Activated T-cell treated with anti-CD3 and anti-CD28 coated beads for 4 hours (primary cell): ENCODE results near the gene MAN1A2.

Experiments
- DNase-seq: peaks from one replicate; pipeline ENCODE4 v3.0.0-alpha.2; 2020

MAN1A2 gene

GRCh38 chr1:117561551-117561950 lies 194.3 kb downstream of the MAN1A2 start:
- DNase-seq = no peak

- DNase-seq = no peak
Measured at GRCh38 chr1:117562581-117563491, 195.6 kb downstream of the MAN1A2 start.

GRCh38 chr1:117563492-117563875 lies 196.2 kb downstream of the MAN1A2 start:
- DNase-seq = no peak

GRCh38 chr1:117564227-117565075 lies 197.2 kb downstream of the MAN1A2 start:
- no peak for DNase-seq

- no peak for DNase-seq
Measured at GRCh38 chr1:117565076-117565556, 197.9 kb downstream of the MAN1A2 start.

GRCh38 chr1:117565745-117566455 lies 198.7 kb downstream of the MAN1A2 start:
- DNase-seq = no peak

GRCh38 chr1:117566556-117566955 lies 199.3 kb downstream of the MAN1A2 start:
- DNase-seq = no peak

- DNase-seq = no peak
Measured at GRCh38 chr1:117567435-117567834, 200.2 kb downstream of the MAN1A2 start.

- DNase-seq = no peak
Measured at GRCh38 chr1:117567976-117568375, 200.7 kb downstream of the MAN1A2 start.

GRCh38 chr1:117568999-117569398 lies 201.8 kb downstream of the MAN1A2 start:
- no peak for DNase-seq

GRCh38 chr1:117569856-117570255 lies 202.6 kb downstream of the MAN1A2 start:
- DNase-seq = no peak

GRCh38 chr1:117570988-117571409 lies 203.8 kb downstream of the MAN1A2 start:
- DNase-seq = no peak

- DNase-seq = no peak
Measured at GRCh38 chr1:117571496-117571895, 204.2 kb downstream of the MAN1A2 start.

GRCh38 chr1:117572546-117572945 lies 205.3 kb downstream of the MAN1A2 start:
- DNase-seq = no peak

GRCh38 chr1:117573386-117574023 lies 206.3 kb downstream of the MAN1A2 start:
- no peak for DNase-seq

GRCh38 chr1:117574161-117574835 lies 207.0 kb downstream of the MAN1A2 start:
- no peak for DNase-seq

- no peak for DNase-seq
Measured at GRCh38 chr1:117575586-117576225, 208.5 kb downstream of the MAN1A2 start.

- DNase-seq = no peak
Measured at GRCh38 chr1:117576236-117576635, 209.0 kb downstream of the MAN1A2 start.

- DNase-seq = no peak
Measured at GRCh38 chr1:117577191-117577885, 210.1 kb downstream of the MAN1A2 start.

GRCh38 chr1:117578466-117578865 lies 211.2 kb downstream of the MAN1A2 start:
- no peak for DNase-seq
